Choroid plexus epithelial cell (primary cell): ENCODE data around the gene TSKS.

Source experiments
- DNase-seq: peaks from one replicate; pipeline ENCODE4 v3.0.0-alpha.2; 2010; ENCODE audit warnings: low read depth
- H3K4me3 ChIP-seq: 2 replicates; pipeline ENCODE4 v1.5.1; 2011; ENCODE audit warnings: low read depth, mild to moderate bottlenecking, control low read depth, low read length, moderate library complexity
- CTCF ChIP-seq: conservative IDR thresholded peaks from 2 replicates; pipeline ENCODE4 v1.5.1; 2011; ENCODE audit warnings: low read depth, mild to moderate bottlenecking, control low read depth, inconsistent platforms, low read length, moderate library complexity

Gene TSKS

DNA sequence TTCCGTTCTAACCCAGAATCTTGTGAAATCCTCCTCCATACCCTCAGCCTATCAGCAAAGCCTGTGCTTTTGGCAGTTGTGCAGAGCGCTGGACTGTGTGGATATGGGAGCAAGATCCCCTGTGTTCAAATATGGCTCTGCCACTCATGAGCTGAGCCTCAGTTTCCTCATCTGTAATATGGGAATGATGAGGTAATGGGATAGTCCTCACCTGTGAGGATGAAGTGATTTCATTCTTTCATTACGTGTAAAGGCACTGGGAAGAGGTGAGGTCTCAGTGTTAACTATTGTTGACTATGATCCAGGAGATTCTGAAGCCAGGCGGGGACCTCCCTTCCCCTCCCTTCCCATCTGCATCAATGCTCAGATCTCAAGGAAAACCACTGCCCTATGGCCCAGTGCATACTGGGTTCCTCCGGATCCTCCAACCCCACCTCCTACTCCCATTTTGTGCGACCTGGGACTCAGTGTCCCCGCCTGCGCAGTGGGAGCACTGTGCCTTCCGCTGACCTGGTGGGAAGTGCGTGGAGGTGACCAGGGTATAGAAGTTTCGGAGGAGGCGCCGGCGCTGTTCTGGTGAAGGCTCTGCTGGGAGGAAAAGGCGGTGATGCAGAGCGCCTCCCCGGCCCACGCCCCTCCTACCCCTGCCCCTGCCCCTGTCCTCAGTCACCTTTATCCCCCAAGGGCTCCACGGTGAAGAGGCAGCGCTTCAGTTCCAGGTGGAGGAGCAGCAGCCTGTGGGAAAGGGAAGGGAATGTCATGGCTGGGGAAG, 45.0 kb upstream of the TSKS start:
- peak overlapping the region; percentile 73 for H3K4me3 ChIP-seq
- no peak for TF ChIP-seq CTCF
- DNase-seq: no peak

GRCh38 chr19:49807058-49807903, 44.2 kb upstream of the TSKS start:
- TF ChIP-seq CTCF: no peak
- no peak for DNase-seq
- H3K4me3 ChIP-seq: no peak overlapping the region

DNA sequence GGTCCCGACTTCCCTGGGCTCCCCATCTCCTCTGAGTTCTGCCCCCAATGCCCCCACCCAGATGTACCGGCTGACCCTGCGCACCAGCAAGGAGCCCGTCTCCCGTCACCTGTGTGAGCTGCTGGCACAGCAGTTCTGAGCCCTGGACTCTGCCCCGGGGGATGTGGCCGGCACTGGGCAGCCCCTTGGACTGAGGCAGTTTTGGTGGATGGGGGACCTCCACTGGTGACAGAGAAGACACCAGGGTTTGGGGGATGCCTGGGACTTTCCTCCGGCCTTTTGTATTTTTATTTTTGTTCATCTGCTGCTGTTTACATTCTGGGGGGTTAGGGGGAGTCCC, 43.5 kb upstream of the TSKS start:
- no peak overlapping the region for H3K4me3 ChIP-seq
- no peak for DNase-seq
- TF ChIP-seq CTCF: no peak

GRCh38 chr19:49805822-49806619, 42.9 kb upstream of the TSKS start:
- DNase-seq: no peak
- TF ChIP-seq CTCF: no peak
- H3K4me3 ChIP-seq: no peak overlapping the region

GRCh38 chr19:49803529-49803856, 40.4 kb upstream of the TSKS start:
- DNase-seq: no peak
- TF ChIP-seq CTCF: no peak
- H3K4me3 ChIP-seq: no peak overlapping the region

- peak overlapping the region; percentile 72 for H3K4me3 ChIP-seq
- TF ChIP-seq CTCF: no peak
- no peak for DNase-seq
Observed at GRCh38 chr19:49802836-49803528, 39.9 kb upstream of the TSKS start.
